ENCODE data around the gene EBI3. TPM values are rescaled to one million over a fixed set of nuclear protein-coding genes. Genes with fewer than 3 reads are reported as not detected.

Gene EBI3
- polyA plus RNA-seq, 1 of the 3 experiments (the other 2 are of a cell fraction), result 3.7 TPM

DNA sequence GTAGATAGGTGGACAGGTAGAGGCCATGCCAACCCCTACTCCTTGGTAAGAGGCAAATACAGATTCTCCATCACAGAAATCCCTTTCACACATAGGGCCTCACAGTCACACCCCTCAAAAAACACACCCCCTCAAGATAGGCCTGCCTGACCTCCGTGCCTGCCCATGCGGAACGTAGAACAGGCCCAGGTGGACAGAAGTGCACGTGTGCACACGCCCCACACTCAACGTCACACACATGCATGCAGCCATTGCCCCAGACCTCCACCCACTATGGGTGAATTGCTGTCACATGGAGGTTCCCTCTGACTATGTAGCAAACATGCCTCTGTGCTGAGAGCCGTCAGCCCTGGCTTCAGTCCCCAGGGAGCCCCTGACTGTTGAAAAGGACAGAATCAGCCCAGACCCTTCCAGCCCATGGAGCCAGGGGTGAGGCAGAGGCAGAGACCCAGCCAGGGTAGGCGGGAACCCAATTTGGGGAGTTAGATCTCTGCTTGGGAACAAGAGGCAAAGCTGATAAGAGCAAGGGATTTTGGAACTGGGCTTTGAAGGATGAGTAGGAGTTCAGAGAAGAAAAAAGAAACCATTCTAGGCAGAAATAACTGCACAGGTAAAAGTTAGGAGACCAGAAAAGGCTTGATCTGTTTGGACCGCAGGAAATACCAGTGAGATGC lies 43.8 kb upstream of the EBI3 start:
- Histone ChIP-seq H3K27me3 (ENCODE audit: insufficient read depth) (no peaks in the 10 kb centered on the region), H2AFZ (ENCODE audit: low read depth) (no peak overlapping the region), H3K4me2 (no peak overlapping the region), H3K9me2 (no peaks in the 10 kb centered on the region), H3K27ac (ENCODE audit: low read depth in 2 of 2, low read length in 1 of 2) (no peak overlapping the region), H3F3A (replicated peaks; ENCODE audit: insufficient read depth) (no peaks in the 10 kb centered on the region), H3K9me3 (no peaks in the 10 kb centered on the region), H3K9ac (no peak overlapping the region), H3K36me3 (replicated peaks in 1 of 2; ENCODE audit: control insufficient read depth in 1 of 2, insufficient read depth in 2 of 2, low read length in 1 of 2) (no peaks in the 10 kb centered on the region), H4K20me1 (ENCODE audit: insufficient read depth) (no peaks in the 10 kb centered on the region), H3K79me2 (ENCODE audit: insufficient read depth) (peaks cover 13% of the 10 kb centered on the region; the same call in 1 of the 2 replicates), H3K4me1 (ENCODE audit: control insufficient read depth in 1 of 2, insufficient read depth in 2 of 2, low read depth in 1 of 2, low read length in 1 of 2) (peaks cover 0 to 7% of the 10 kb centered on the region in 2 experiments; a peak in 1 of 4 replicates), H3K4me3 (ENCODE audit: low read depth in 2 of 2, low read length in 1 of 2) (no peak overlapping the region)
- TF ChIP-seq, protein P1, sequence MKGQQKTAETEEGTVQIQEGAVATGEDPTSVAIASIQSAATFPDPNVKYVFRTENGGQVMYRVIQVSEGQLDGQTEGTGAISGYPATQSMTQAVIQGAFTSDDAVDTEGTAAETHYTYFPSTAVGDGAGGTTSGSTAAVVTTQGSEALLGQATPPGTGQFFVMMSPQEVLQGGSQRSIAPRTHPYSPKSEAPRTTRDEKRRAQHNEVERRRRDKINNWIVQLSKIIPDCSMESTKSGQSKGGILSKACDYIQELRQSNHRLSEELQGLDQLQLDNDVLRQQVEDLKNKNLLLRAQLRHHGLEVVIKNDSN (IDR thresholded peaks at IDR 0.05; ENCODE audit: borderline replicate concordance, low read depth), result no peak
- TF ChIP-seq TCF12 (IDR thresholded peaks at IDR 0.05) (no peak), GATA2 (CRISPR knock-in tag; IDR thresholded peaks at IDR 0.05) (no peak), NFIC (IDR thresholded peaks at IDR 0.05; ENCODE audit: borderline replicate concordance) (no peak), EP300 (IDR thresholded peaks at IDR 0.05; ENCODE audit: borderline replicate concordance in 1 of 2, low read depth in 1 of 2, low read length in 1 of 2) (no peak), TEAD4 (IDR thresholded peaks at IDR 0.05; ENCODE audit: borderline replicate concordance, insufficient read depth) (no peak), FOXJ3 (CRISPR knock-in tag; IDR thresholded peaks at IDR 0.05) (no peak), POLR2AphosphoS5 (IDR thresholded peaks at IDR 0.05; ENCODE audit: low read depth, low read length) (no peak), JUND (IDR thresholded peaks at IDR 0.05) (no peak), IRF3 (IDR thresholded peaks at IDR 0.05; ENCODE audit: low read depth, low read length) (no peak), RFX5 (IDR thresholded peaks at IDR 0.05; ENCODE audit: low read length) (no peak), RAD21 (IDR thresholded peaks at IDR 0.05; ENCODE audit: low read length) (no peak)
- TF ChIP-seq, protein P2, sequence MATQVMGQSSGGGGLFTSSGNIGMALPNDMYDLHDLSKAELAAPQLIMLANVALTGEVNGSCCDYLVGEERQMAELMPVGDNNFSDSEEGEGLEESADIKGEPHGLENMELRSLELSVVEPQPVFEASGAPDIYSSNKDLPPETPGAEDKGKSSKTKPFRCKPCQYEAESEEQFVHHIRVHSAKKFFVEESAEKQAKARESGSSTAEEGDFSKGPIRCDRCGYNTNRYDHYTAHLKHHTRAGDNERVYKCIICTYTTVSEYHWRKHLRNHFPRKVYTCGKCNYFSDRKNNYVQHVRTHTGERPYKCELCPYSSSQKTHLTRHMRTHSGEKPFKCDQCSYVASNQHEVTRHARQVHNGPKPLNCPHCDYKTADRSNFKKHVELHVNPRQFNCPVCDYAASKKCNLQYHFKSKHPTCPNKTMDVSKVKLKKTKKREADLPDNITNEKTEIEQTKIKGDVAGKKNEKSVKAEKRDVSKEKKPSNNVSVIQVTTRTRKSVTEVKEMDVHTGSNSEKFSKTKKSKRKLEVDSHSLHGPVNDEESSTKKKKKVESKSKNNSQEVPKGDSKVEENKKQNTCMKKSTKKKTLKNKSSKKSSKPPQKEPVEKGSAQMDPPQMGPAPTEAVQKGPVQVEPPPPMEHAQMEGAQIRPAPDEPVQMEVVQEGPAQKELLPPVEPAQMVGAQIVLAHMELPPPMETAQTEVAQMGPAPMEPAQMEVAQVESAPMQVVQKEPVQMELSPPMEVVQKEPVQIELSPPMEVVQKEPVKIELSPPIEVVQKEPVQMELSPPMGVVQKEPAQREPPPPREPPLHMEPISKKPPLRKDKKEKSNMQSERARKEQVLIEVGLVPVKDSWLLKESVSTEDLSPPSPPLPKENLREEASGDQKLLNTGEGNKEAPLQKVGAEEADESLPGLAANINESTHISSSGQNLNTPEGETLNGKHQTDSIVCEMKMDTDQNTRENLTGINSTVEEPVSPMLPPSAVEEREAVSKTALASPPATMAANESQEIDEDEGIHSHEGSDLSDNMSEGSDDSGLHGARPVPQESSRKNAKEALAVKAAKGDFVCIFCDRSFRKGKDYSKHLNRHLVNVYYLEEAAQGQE (IDR thresholded peaks at IDR 0.05; ENCODE audit: low read depth, low read length), result no peak
- TF ChIP-seq, protein P3, sequence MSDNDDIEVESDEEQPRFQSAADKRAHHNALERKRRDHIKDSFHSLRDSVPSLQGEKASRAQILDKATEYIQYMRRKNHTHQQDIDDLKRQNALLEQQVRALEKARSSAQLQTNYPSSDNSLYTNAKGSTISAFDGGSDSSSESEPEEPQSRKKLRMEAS (IDR thresholded peaks at IDR 0.05; ENCODE audit: low read depth), result no peak
- TF ChIP-seq, protein P4, sequence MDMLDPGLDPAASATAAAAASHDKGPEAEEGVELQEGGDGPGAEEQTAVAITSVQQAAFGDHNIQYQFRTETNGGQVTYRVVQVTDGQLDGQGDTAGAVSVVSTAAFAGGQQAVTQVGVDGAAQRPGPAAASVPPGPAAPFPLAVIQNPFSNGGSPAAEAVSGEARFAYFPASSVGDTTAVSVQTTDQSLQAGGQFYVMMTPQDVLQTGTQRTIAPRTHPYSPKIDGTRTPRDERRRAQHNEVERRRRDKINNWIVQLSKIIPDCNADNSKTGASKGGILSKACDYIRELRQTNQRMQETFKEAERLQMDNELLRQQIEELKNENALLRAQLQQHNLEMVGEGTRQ (IDR thresholded peaks at IDR 0.05; ENCODE audit: borderline replicate concordance, low read depth, low read length), result no peak
- TF ChIP-seq, protein P5, sequence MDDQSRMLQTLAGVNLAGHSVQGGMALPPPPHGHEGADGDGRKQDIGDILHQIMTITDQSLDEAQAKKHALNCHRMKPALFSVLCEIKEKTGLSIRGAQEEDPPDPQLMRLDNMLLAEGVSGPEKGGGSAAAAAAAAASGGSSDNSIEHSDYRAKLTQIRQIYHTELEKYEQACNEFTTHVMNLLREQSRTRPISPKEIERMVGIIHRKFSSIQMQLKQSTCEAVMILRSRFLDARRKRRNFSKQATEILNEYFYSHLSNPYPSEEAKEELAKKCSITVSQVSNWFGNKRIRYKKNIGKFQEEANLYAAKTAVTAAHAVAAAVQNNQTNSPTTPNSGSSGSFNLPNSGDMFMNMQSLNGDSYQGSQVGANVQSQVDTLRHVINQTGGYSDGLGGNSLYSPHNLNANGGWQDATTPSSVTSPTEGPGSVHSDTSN (IDR thresholded peaks at IDR 0.05), result no peak
- TF ChIP-seq, protein P6, sequence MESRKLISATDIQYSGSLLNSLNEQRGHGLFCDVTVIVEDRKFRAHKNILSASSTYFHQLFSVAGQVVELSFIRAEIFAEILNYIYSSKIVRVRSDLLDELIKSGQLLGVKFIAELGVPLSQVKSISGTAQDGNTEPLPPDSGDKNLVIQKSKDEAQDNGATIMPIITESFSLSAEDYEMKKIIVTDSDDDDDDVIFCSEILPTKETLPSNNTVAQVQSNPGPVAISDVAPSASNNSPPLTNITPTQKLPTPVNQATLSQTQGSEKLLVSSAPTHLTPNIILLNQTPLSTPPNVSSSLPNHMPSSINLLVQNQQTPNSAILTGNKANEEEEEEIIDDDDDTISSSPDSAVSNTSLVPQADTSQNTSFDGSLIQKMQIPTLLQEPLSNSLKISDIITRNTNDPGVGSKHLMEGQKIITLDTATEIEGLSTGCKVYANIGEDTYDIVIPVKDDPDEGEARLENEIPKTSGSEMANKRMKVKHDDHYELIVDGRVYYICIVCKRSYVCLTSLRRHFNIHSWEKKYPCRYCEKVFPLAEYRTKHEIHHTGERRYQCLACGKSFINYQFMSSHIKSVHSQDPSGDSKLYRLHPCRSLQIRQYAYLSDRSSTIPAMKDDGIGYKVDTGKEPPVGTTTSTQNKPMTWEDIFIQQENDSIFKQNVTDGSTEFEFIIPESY (IDR thresholded peaks at IDR 0.05; ENCODE audit: borderline replicate concordance, low read depth), result no peak
- no peak for DNase-seq
- POLR2A ChIA-PET, result no interaction called here
- CTCF ChIA-PET, result interaction anchor here (0.6 to 1.3 kb wide), 2 partner anchors 20 to 584 kb away, joined by 3 to 12 read pairs; no protein-coding TSS in a partner anchor
- 71% methylated on average over 9 of the region's 9 CpGs for WGBS (ENCODE audit: low lambda C conversion rate)

Measured in SK-N-SH (cell line).